ENCODE results near the gene ORC5.
"Not testable (repeated sequence)": the region's sequence is repeated elsewhere in the genome, so short reads cannot be mapped to it uniquely, and the experiment has no call there.

The ORC5 gene

GRCh38 chr7:104207731-104208420, at the start of gene ORC5:
ORC5 (minus strand) TSS chr7:104208013; CDS start chr7:104207904, 109 bp downstream.
- DNase-seq (ENCODE audit: low spot score), result peak; percentile 62

GRCh38 chr7:104255616-104256015, 47.8 kb upstream of the ORC5 start:
- DNase-seq (ENCODE audit: low spot score), result no peak

GRCh38 chr7:104255194-104255593, 47.4 kb upstream of the ORC5 start:
- no peak for DNase-seq (ENCODE audit: low spot score)

GRCh38 chr7:104254696-104255095, 46.9 kb upstream of the ORC5 start:
- no peak for DNase-seq (ENCODE audit: low spot score)

- no peak for DNase-seq (ENCODE audit: low spot score)
Measured at GRCh38 chr7:104252409-104253134, 44.8 kb upstream of the ORC5 start.

GRCh38 chr7:104242638-104243037, 34.8 kb upstream of the ORC5 start:
- no peak for DNase-seq (ENCODE audit: low spot score)

GRCh38 chr7:104241538-104242209, 33.9 kb upstream of the ORC5 start:
- no peak for DNase-seq (ENCODE audit: low spot score)

- no peak for DNase-seq (ENCODE audit: low spot score)
Measured at GRCh38 chr7:104241135-104241534, 33.3 kb upstream of the ORC5 start.

- no peak for DNase-seq (ENCODE audit: low spot score)
Measured at GRCh38 chr7:104240401-104240800, 32.6 kb upstream of the ORC5 start.

GRCh38 chr7:104234990-104235389, 27.2 kb upstream of the ORC5 start:
- DNase-seq (ENCODE audit: low spot score), result not testable (repeated sequence)

GRCh38 chr7:104231054-104232046, 23.5 kb upstream of the ORC5 start:
- peak; percentile 68 for DNase-seq (ENCODE audit: low spot score)

- DNase-seq (ENCODE audit: low spot score), result no peak
Measured at GRCh38 chr7:104230606-104231005, 22.8 kb upstream of the ORC5 start.

- DNase-seq (ENCODE audit: low spot score), result no peak
Measured at GRCh38 chr7:104228442-104228841, 20.6 kb upstream of the ORC5 start.

GRCh38 chr7:104225451-104225850, 17.6 kb upstream of the ORC5 start:
- no peak for DNase-seq (ENCODE audit: low spot score)

GRCh38 chr7:104217620-104218019, 9.8 kb upstream of the ORC5 start:
- DNase-seq (ENCODE audit: low spot score), result no peak

- no peak for DNase-seq (ENCODE audit: low spot score)
Measured at GRCh38 chr7:104209063-104209462, 1.2 kb upstream of the ORC5 start.

- peak; percentile 35 for DNase-seq (ENCODE audit: low spot score)
Measured at GRCh38 chr7:104208421-104208780, 588 bp upstream of the ORC5 start.

- peak; percentile 15 for DNase-seq (ENCODE audit: low spot score)
Measured at GRCh38 chr7:104207348-104207730, 474 bp downstream of the ORC5 start.

GRCh38 chr7:104206841-104207240, 972 bp downstream of the ORC5 start:
- no peak for DNase-seq (ENCODE audit: low spot score)

GRCh38 chr7:104198673-104199278, 9.0 kb downstream of the ORC5 start:
- DNase-seq (ENCODE audit: low spot score), result no peak

- no peak for DNase-seq (ENCODE audit: low spot score)
Measured at GRCh38 chr7:104196161-104196560, 11.7 kb downstream of the ORC5 start.

Data from pons (tissue), 1 donor.